ENCODE results near the gene TRIM7. TPM values are rescaled to one million over a fixed set of nuclear protein-coding genes. Genes with fewer than 3 reads are reported as not detected.

TRIM7 gene
- total and polyA plus RNA-seq, 9 of the 15 experiments (the other 6 are each of a cell fraction or from before 2014, with no cell fraction given), result 2.6 to 14.9 (median 8.9) TPM

DNA sequence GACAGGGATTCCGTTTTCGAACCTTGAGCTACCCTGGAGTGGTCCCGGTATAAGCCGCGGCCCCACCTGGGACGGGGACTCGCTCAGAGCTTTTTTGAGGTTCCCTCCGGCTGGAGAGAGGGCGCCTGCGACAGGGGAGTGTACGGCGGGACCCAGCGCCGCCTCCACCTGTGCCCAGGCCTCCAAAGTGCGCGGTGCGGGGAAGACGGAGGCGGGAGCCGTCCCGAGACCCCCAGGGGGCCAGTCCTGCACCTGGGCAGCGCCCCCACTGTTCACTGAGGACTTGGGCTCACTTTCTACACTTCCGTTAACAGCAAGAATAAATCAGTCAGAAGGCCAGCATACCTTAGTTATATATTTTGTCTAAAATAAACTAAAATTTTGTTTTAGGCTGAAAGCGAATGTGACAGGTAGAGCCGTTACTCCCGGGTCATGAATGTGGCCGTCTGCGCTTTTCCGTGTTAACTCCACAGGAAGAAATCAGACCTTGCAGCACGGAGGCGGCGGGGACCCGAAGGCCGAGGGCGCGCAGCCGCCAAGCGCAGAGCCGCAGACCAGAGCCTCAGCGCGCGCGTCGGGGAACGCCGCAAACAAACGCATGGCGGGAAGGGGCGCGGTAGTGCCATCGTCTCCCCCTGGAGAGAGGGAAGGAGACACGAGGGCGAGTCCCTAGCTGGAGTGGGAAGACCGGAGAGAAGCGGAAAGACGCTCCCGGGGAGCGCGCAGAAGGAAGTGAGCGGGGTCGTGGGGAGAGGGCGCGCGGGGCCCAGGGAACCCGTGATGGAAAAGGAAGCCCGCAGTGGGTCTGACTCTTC is 14.1 kb downstream of the TRIM7 start (continued):
- TF ChIP-seq, protein P1, sequence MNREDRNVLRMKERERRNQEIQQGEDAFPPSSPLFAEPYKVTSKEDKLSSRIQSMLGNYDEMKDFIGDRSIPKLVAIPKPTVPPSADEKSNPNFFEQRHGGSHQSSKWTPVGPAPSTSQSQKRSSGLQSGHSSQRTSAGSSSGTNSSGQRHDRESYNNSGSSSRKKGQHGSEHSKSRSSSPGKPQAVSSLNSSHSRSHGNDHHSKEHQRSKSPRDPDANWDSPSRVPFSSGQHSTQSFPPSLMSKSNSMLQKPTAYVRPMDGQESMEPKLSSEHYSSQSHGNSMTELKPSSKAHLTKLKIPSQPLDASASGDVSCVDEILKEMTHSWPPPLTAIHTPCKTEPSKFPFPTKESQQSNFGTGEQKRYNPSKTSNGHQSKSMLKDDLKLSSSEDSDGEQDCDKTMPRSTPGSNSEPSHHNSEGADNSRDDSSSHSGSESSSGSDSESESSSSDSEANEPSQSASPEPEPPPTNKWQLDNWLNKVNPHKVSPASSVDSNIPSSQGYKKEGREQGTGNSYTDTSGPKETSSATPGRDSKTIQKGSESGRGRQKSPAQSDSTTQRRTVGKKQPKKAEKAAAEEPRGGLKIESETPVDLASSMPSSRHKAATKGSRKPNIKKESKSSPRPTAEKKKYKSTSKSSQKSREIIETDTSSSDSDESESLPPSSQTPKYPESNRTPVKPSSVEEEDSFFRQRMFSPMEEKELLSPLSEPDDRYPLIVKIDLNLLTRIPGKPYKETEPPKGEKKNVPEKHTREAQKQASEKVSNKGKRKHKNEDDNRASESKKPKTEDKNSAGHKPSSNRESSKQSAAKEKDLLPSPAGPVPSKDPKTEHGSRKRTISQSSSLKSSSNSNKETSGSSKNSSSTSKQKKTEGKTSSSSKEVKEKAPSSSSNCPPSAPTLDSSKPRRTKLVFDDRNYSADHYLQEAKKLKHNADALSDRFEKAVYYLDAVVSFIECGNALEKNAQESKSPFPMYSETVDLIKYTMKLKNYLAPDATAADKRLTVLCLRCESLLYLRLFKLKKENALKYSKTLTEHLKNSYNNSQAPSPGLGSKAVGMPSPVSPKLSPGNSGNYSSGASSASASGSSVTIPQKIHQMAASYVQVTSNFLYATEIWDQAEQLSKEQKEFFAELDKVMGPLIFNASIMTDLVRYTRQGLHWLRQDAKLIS (CRISPR knock-in tag; IDR thresholded peaks at IDR 0.05), result no peak
- TF ChIP-seq POLR2AphosphoS5 (IDR thresholded peaks at IDR 0.05; ENCODE audit: control insufficient read depth, insufficient read depth, low read depth, low read length), result no peak
- no peak for TF ChIP-seq ZNF174 (CRISPR knock-in tag; IDR thresholded peaks at IDR 0.05)
- TF ChIP-seq, protein P2, sequence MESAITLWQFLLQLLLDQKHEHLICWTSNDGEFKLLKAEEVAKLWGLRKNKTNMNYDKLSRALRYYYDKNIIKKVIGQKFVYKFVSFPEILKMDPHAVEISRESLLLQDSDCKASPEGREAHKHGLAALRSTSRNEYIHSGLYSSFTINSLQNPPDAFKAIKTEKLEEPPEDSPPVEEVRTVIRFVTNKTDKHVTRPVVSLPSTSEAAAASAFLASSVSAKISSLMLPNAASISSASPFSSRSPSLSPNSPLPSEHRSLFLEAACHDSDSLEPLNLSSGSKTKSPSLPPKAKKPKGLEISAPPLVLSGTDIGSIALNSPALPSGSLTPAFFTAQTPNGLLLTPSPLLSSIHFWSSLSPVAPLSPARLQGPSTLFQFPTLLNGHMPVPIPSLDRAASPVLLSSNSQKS (CRISPR knock-in tag; IDR thresholded peaks at IDR 0.05), result no peak
- no peak for TF ChIP-seq MCM5 (IDR thresholded peaks at IDR 0.05; ENCODE audit: low read depth)
- TF ChIP-seq PHF20 (IDR thresholded peaks at IDR 0.05; ENCODE audit: partially characterized antibody), result no peak
- no peak for TF ChIP-seq HSF4 (CRISPR knock-in tag; IDR thresholded peaks at IDR 0.05; ENCODE audit: borderline replicate concordance)
- TF ChIP-seq ZNF551 (CRISPR knock-in tag; IDR thresholded peaks at IDR 0.05), result no peak
- TF ChIP-seq TBL1XR1 (IDR thresholded peaks at IDR 0.05; ENCODE audit: low read length in 2 of 2), result no peak
- TF ChIP-seq, protein P3, sequence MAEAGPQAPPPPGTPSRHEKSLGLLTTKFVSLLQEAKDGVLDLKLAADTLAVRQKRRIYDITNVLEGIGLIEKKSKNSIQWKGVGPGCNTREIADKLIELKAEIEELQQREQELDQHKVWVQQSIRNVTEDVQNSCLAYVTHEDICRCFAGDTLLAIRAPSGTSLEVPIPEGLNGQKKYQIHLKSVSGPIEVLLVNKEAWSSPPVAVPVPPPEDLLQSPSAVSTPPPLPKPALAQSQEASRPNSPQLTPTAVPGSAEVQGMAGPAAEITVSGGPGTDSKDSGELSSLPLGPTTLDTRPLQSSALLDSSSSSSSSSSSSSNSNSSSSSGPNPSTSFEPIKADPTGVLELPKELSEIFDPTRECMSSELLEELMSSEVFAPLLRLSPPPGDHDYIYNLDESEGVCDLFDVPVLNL (CRISPR knock-in tag; IDR thresholded peaks at IDR 0.05; ENCODE audit: low read depth), result peak; percentile 79
- no peak for TF ChIP-seq ZNF76 (CRISPR knock-in tag; IDR thresholded peaks at IDR 0.05; ENCODE audit: borderline replicate concordance)
- TF ChIP-seq, protein P4, sequence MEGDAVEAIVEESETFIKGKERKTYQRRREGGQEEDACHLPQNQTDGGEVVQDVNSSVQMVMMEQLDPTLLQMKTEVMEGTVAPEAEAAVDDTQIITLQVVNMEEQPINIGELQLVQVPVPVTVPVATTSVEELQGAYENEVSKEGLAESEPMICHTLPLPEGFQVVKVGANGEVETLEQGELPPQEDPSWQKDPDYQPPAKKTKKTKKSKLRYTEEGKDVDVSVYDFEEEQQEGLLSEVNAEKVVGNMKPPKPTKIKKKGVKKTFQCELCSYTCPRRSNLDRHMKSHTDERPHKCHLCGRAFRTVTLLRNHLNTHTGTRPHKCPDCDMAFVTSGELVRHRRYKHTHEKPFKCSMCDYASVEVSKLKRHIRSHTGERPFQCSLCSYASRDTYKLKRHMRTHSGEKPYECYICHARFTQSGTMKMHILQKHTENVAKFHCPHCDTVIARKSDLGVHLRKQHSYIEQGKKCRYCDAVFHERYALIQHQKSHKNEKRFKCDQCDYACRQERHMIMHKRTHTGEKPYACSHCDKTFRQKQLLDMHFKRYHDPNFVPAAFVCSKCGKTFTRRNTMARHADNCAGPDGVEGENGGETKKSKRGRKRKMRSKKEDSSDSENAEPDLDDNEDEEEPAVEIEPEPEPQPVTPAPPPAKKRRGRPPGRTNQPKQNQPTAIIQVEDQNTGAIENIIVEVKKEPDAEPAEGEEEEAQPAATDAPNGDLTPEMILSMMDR (IDR thresholded peaks at IDR 0.05 in 2 of 3, conservative IDR thresholded peaks at IDR 0.05 in 1 of 3; ENCODE audit: insufficient read depth in 2 of 3, low read depth in 1 of 3, low read length in 3 of 3), result peak in 2 of 3 experiments; percentile 25 to 35; a peak in 4 of 6 replicates
- no peak for TF ChIP-seq ZNF830 (CRISPR knock-in tag; IDR thresholded peaks at IDR 0.05)
- no peak for TF ChIP-seq ETV6 (IDR thresholded peaks at IDR 0.05; ENCODE audit: borderline replicate concordance in 1 of 2, low read depth in 2 of 2, low read length in 1 of 2)
- no peak for TF ChIP-seq ETV6 (CRISPR knock-in tag; IDR thresholded peaks at IDR 0.05; ENCODE audit: borderline replicate concordance)
